Adipocyte (in vitro differentiated cells): ENCODE measurements around the gene NCSTN.
A peak's percentile ranks its signal among the peaks of the same experiment; 100 is the strongest.
"Not testable (repeated sequence)": the region's sequence is repeated elsewhere in the genome, so short reads cannot be mapped to it uniquely, and the experiment has no call there.

Experiments
- DNase-seq: peaks from one replicate; pipeline ENCODE4 v3.0.0-alpha.2; 2015; ENCODE audit warnings: low read depth
- H3K27me3 ChIP-seq: replicated peaks from 2 replicates; pipeline ENCODE4 v1.7.0; 2013; ENCODE audit warnings: mild to moderate bottlenecking, low read length, moderate library complexity; ENCODE audit not compliant: control insufficient read depth, insufficient read depth
- H3K36me3 ChIP-seq: 2 replicates; pipeline ENCODE4 v1.7.0; 2013; ENCODE audit warnings: low read length, mild to moderate bottlenecking, moderate library complexity; ENCODE audit not compliant: control insufficient read depth, insufficient read depth, severe bottlenecking
- H3K4me1 ChIP-seq: 2 replicates; pipeline ENCODE4 v1.7.0; 2013; ENCODE audit warnings: mild to moderate bottlenecking, low read length, moderate library complexity; ENCODE audit not compliant: control insufficient read depth, insufficient read depth
- H3K4me3 ChIP-seq: 2 replicates; pipeline ENCODE4 v1.7.0; 2013; ENCODE audit warnings: mild to moderate bottlenecking, low read length, moderate library complexity
- H3K9ac ChIP-seq: 2 replicates; pipeline ENCODE4 v1.7.0; 2013; ENCODE audit warnings: mild to moderate bottlenecking, low read length, moderate library complexity
- H3K9me3 ChIP-seq: 2 replicates; pipeline ENCODE4 v1.7.0; 2013; ENCODE audit warnings: mild to moderate bottlenecking, low read length, moderate library complexity; ENCODE audit not compliant: control insufficient read depth

Gene NCSTN

DNA sequence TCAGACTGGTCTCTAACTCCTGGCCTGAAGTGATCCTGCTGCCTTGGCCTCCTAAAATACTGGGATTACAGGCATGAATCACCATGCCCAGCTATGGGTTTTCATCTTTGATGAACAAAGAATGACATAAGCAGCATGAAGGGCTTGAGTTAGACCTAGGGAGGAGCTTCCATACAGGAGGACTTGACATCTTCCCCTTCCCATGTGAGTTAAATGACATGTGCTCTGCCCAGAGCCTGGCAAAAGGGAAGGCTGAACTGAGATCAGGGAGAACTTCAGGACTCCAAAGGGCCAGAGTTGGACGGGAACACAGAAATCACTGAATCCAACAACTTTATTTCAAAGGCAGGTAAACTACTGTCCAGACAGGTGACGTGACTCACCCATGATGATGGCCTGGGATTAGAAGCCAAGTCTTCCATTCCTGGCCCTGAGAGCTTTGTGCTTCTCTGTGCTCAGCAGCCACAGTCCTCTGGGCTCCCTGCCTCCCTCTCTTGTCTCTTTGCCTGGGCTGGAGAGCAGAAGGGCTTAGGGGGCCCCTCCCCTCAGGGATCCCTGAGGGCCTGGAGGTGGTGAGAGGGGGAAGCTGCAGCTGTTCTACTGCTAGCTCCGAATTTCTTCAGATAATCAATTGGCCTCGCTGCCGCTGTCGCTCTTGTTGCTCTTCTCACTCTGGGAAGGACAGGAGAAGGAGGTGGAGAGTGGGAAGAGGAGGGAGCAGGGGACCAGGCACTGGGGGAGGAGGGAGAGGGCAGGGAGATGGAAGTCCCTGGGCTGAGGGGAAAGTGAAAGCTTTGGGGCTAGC lies 31.3 kb downstream of the NCSTN start:
- peaks cover 8% of the 10 kb centered on the region for H3K27me3 ChIP-seq
- H3K9me3 ChIP-seq: no peaks in the 10 kb centered on the region
- DNase-seq: no peak
- H3K4me3 ChIP-seq: no peak overlapping the region
- peaks cover 9% of the 10 kb centered on the region for H3K4me1 ChIP-seq
- H3K9ac ChIP-seq: no peak overlapping the region
- no peaks in the 10 kb centered on the region for H3K36me3 ChIP-seq

DNA sequence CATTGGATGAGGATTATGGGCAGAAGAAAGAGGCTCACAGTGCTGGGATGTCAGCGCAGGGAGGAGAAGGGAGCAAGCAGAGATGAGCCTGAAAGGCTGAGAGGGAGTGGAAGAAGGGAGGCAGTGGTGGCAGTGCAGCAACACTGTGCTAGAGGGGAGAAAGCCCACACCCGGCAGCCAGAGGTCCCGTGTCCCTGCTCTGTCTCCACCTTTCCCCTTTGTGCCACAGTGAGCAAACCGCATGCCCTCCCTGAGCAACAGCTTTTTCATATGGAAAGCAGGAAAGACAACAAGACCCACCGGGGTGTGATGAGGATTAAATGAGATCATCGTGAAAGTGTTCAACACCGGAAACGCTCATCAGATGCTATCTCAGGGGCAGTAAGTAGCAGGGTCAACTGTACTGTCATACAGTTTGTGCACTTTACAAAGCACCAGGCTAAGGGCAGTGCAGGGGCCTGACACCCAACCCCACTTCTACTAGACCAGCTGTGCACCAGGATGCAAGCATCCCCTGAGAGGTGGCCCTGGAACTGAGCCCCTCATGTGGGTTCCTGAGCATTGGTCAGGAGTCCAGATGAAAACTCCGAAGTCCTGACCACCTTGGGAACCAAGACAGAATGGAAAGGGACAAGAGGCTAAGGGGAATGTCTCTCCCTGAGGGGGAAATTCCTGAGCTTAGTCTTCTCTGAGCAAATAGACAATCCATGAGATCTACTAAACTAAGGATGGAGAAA lies 32.8 kb downstream of the NCSTN start:
- DNase-seq: no peak
- H3K4me3 ChIP-seq: no peak overlapping the region
- no peak overlapping the region for H3K9ac ChIP-seq
- H3K9me3 ChIP-seq: no peaks in the 10 kb centered on the region
- no peaks in the 10 kb centered on the region for H3K36me3 ChIP-seq
- H3K27me3 ChIP-seq: peaks cover 18% of the 10 kb centered on the region
- peaks cover 9% of the 10 kb centered on the region for H3K4me1 ChIP-seq

- peak; percentile 77 for DNase-seq
- Histone ChIP-seq H3K4me3 (no peak overlapping the region), H3K9me3 (no peaks in the 10 kb centered on the region), H3K4me1 (peaks cover 9% of the 10 kb centered on the region), H3K9ac (no peak overlapping the region), H3K36me3 (no peaks in the 10 kb centered on the region), H3K27me3 (peaks cover 18% of the 10 kb centered on the region)
Observed at GRCh38 chr1:160376525-160377131, 33.4 kb downstream of the NCSTN start.

DNA sequence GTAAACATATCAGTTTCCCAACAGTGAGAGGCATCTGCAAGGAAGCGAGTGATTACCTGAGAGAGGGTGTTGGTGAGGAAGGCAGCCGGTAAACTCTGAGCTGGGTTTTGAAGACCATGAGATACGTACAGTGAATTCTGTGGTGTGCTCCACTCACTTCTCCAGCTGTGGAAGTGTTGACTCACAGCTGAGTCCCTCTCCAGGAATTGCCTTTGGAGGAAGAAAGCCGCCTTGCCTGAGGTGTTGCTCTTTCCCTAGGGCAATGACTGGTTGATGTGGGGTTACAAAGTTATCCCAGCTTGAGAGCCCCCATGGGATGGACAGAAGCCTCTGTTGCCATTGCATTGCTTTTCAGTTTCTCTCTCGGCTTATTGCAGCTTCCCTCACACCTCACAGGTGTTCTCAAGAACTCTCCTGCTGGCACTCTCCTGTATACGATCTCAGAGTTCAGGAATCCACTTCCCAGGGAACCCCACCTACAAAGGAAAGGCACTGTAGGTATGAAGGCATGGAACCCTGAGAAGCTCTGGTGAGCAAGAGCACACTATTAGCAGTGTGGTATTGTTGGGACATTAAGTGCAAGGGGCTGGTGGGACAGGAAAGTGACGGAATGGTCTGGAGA lies 34.5 kb downstream of the NCSTN start:
- Histone ChIP-seq H3K27me3 (peaks cover 18% of the 10 kb centered on the region), H3K9ac (no peak overlapping the region), H3K36me3 (no peaks in the 10 kb centered on the region), H3K4me3 (no peak overlapping the region), H3K9me3 (no peaks in the 10 kb centered on the region), H3K4me1 (peaks cover 9% of the 10 kb centered on the region)
- peak; percentile 17 for DNase-seq

- not testable (repeated sequence) for H3K36me3 ChIP-seq, H3K4me3 ChIP-seq
Observed at GRCh38 chr1:160384812-160385211, 41.6 kb downstream of the NCSTN start.

GRCh38 chr1:160388406-160388805 lies 45.2 kb downstream of the NCSTN start:
- not testable (repeated sequence) for H3K36me3 ChIP-seq, H3K4me1 ChIP-seq, H3K9ac ChIP-seq, H3K27me3 ChIP-seq, DNase-seq, H3K4me3 ChIP-seq
- peaks cover 10% of the 10 kb centered on the region for H3K9me3 ChIP-seq

More at GRCh38 chr1:160384812-160385211, 41.6 kb downstream of the NCSTN start:
- H3K4me1 ChIP-seq, H3K9ac ChIP-seq, H3K27me3 ChIP-seq, DNase-seq: not testable (repeated sequence)
- H3K9me3 ChIP-seq: peaks cover 10% of the 10 kb centered on the region

GRCh38 chr1:160394673-160395072 lies 51.5 kb downstream of the NCSTN start:
- no peaks in the 10 kb centered on the region for H3K36me3 ChIP-seq
- DNase-seq: no peak
- no peak overlapping the region for H3K9ac ChIP-seq
- H3K27me3 ChIP-seq: peaks cover 36% of the 10 kb centered on the region
- no peaks in the 10 kb centered on the region for H3K4me1 ChIP-seq
- H3K4me3 ChIP-seq: no peak overlapping the region
- no peaks in the 10 kb centered on the region for H3K9me3 ChIP-seq

DNA sequence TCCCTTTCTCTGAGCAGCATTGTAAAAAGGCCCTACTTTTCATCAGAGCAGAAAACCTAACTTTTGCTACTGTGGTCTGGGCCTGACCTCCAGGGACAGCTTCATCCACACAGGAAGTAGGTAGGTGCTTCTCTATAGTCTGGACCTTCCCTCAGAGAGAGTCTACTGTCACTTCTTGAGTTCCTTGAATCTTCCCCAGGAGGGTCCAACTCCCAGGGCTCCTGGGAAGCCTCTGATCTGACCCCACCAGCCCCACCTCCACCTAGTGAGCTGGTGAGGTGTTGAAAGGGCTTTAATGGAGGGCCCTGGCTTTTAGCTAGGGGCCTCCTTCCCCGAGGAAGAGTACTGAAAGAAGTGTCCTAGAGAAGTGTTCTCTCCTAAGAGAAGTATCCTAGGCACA lies 54.5 kb downstream of the NCSTN start:
- Histone ChIP-seq H3K27me3 (peaks cover 51% of the 10 kb centered on the region), H3K36me3 (no peaks in the 10 kb centered on the region), H3K9me3 (no peaks in the 10 kb centered on the region), H3K9ac (no peak overlapping the region), H3K4me1 (no peaks in the 10 kb centered on the region), H3K4me3 (no peak overlapping the region)
- no peak for DNase-seq

DNA sequence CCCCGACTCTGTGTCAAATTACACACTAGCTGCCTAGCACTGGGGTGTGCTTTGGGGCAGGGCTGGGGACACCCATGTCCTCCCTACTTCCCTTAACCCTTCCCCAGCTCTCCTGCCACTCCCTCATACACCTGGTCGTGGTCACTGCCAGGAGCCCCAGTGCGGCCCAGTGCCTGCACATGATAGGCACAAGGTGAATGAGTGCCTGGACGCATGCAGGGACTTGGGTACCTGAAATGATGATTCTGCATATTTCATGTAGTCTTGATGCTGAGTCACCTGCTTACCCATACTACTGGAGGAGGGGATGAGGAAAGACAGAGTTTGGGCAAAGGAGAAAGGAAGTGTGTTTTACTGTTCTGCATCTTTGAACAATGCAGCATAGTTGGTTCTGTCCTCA lies 55.6 kb downstream of the NCSTN start:
- Histone ChIP-seq H3K4me1 (no peaks in the 10 kb centered on the region), H3K36me3 (no peaks in the 10 kb centered on the region), H3K4me3 (no peak overlapping the region), H3K9me3 (no peaks in the 10 kb centered on the region), H3K9ac (no peak overlapping the region), H3K27me3 (peaks cover 62% of the 10 kb centered on the region)
- no peak for DNase-seq

DNA sequence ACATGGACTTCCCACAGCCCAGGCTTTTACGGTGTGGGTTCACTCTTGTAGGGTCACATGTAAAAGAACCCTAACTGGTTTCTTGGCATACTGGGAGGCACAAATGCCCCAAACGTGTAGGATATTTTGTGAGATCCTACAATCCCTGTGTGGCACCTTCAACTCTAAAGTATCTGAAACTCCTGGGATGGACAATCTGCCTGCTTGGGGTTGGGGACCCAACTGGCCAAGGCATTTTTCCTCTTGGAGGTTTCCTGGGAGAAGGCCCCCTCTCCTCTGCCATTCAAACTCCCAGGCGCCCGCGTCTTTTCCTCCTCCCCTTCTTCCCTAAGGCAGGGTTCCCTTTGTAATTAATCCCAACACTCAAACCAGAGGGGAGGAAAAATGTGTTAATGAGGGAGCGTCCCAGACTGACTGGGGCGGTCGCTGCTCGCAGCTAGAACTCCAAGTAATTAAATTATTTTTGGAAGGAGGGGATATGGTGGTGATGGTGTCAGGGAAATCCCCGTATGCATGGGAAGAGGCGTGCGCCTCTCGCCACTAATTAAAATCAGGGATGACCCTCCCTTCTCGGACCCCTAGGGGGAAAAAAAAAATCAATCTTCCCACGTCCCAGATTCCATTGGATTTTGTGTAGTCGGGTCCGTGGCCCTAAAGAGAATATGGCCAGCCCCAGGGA lies 56.5 kb downstream of the NCSTN start:
- no peak for DNase-seq
- no peaks in the 10 kb centered on the region for H3K4me1 ChIP-seq
- H3K9me3 ChIP-seq: no peaks in the 10 kb centered on the region
- H3K27me3 ChIP-seq: peaks cover 67% of the 10 kb centered on the region
- peak overlapping the region; percentile 47 for H3K4me3 ChIP-seq
- H3K9ac ChIP-seq: no peak overlapping the region
- H3K36me3 ChIP-seq: no peaks in the 10 kb centered on the region
